Measurements from ENCODE around the gene FAM89B.

DNA sequence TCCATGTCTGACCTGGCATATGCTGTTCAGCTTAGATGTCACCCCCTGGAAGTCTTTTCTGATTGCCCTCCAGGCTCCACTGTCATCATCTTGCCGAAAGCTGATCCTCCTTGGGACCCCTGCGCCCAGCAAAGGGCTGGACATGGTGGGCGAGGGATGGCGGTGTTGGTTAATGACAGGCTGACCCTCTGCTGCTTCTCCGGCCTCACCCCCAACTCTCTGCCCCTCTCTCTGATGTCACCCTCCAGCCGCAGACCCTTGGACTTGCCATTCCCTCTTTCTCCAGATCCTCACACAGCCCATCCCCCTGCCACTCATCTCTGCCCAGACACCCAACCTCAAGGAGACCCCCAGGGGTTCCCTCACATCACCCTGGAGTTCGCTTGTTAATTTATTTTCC, 5.8 kb downstream of the FAM89B start:
- TF ChIP-seq POLR2A (IDR thresholded peaks at IDR 0.05): no peak
- no peak for TF ChIP-seq CTCF (IDR thresholded peaks at IDR 0.05 in 8 of 11, conservative IDR thresholded peaks at IDR 0.05 in 3 of 11)

Measured in spleen (tissue), 7 donors.